Right lobe of liver (tissue), 4 donors: ENCODE data around the gene CYP39A1.

Experiments
- CTCF ChIP-seq, 4 donors: fragments of 200-600 bp in 3 of 4; fragments of 450-650 bp in 1 of 4; IDR thresholded peaks; one replicate each; pipeline versions ENCODE4 v1.5.1 to v1.8.0; 2016 to 2022; ENCODE audit warnings: antibody characterized with exemption in 4 of 4, mild to moderate bottlenecking in 2 of 4
- POLR2A ChIP-seq: fragments of 450-650 bp; IDR thresholded peaks from one replicate; pipeline ENCODE4 v1.6.1; 2017; ENCODE audit warnings: antibody characterized with exemption, mild to moderate bottlenecking
- donor health status: DM: no; HTN: no; CAD: no.
- donor health status: DM: no; HTN: no; CAD: no.
- donor health status: DM: no; HTN: yes; CAD: no.

GRCh38 chr6:46645265-46645664, 7.4 kb downstream of the CYP39A1 start:
- TF ChIP-seq POLR2A (no peak), CTCF (IDR thresholded peaks at IDR 0.05) (no peak)
